Gastrocnemius medialis (tissue), 4 donors: ENCODE data around the gene ZNF263. TPM values are rescaled to one million over a fixed set of nuclear protein-coding genes. Genes with fewer than 3 reads are reported as not detected.
"Not testable (repeated sequence)": the region's sequence is repeated elsewhere in the genome, so short reads cannot be mapped to it uniquely, and the experiment has no call there.

Experiments used
- ATAC-seq, 2 donors: fragments of 150-250 bp; one replicate each; pipeline ENCODE4 v1.9.1; 2016
- DNase-seq, 2 donors: peaks; one replicate each; pipeline ENCODE4 v3.0.0-alpha.2; 2019
- H3K27ac ChIP-seq, 4 donors: fragments of 200-600 bp; sonication (generic); 1 replicate in 1 of 4; 2 replicates in 3 of 4; pipeline ENCODE4 v1.5.1; 2016 to 2018; ENCODE audit warnings: mild to moderate bottlenecking in 2 of 4, moderate library complexity in 1 of 4
- H3K27me3 ChIP-seq, 3 donors: fragments of 200-600 bp; sonication (generic) in 2 of 3; 1 replicate in 1 of 3; 2 replicates in 2 of 3; pipeline versions ENCODE4 v1.5.1 to v1.6.0; 2016 to 2019; ENCODE audit warnings: mild to moderate bottlenecking in 1 of 3, moderate library complexity in 1 of 3
- H3K36me3 ChIP-seq, 2 donors: fragments of 200-600 bp; sonication (generic) in 1 of 2; one replicate each; pipeline ENCODE4 v1.5.1; 2017 to 2018
- H3K4me1 ChIP-seq, 2 donors: fragments of 200-600 bp; sonication (generic) in 1 of 2; one replicate each; pipeline ENCODE4 v1.5.1; 2016 to 2017; ENCODE audit warnings: mild to moderate bottlenecking in 2 of 2
- H3K4me3 ChIP-seq, 4 donors: fragments of 200-600 bp; sonication (generic) in 3 of 4; 1 replicate in 1 of 4; 2 replicates in 3 of 4; pipeline ENCODE4 v1.5.1; 2016 to 2019; ENCODE audit warnings: mild to moderate bottlenecking in 2 of 4
- H3K9me3 ChIP-seq, 3 donors: fragments of 200-600 bp; sonication (generic) in 2 of 3; 1 replicate in 1 of 3; 2 replicates in 2 of 3; pipeline ENCODE4 v1.5.1; 2016 to 2019
- CTCF ChIP-seq, 5 experiments: fragments of 450-650 bp in 3 of 5; fragments of 200-600 bp in 2 of 5; sonication (generic) in 2 of 5; IDR thresholded peaks in 4 of 5; conservative IDR thresholded peaks in 1 of 5; 1 replicate in 4 of 5; 2 replicates in 1 of 5; pipeline ENCODE4 v1.5.1; 2016 to 2019; ENCODE audit warnings: antibody characterized with exemption in 5 of 5, mild to moderate bottlenecking in 3 of 5, moderate library complexity in 3 of 5
- POLR2A ChIP-seq, 2 donors: fragments of 450-650 bp; IDR thresholded peaks; one replicate each; pipeline ENCODE4 v1.6.1; 2017; ENCODE audit warnings: antibody characterized with exemption in 2 of 2, mild to moderate bottlenecking in 2 of 2, moderate library complexity in 2 of 2
- in situ Hi-C, 4 donors: fragments of 200-750 bp; cut with MboI; loops; one replicate each; pipeline versions ENCODE4 v1.15.0 to v1.8.0; 2017; ENCODE audit warnings: low sequenced_read_pairs in 4 of 4
- intact Hi-C: fragments of 100-400 bp; cut with DNase I; formaldehyde crosslinking; loops from one replicate; pipeline ENCODE4 v1.15.1; 2023; ENCODE audit warnings: low total_unique reads
- total RNA-seq, 4 donors: library from RNA; depleted of rRNA; stranded (reverse); fragments of >200 nt; gene quantifications; one replicate each; pipeline versions ENCODE4 v1.1.0 to v1.2.3, GENCODE V29; 2016

The ZNF263 gene
- total RNA-seq, 4 donors from 2014 or later, result 13.5 to 18.5 (median 15.5) TPM

DNA sequence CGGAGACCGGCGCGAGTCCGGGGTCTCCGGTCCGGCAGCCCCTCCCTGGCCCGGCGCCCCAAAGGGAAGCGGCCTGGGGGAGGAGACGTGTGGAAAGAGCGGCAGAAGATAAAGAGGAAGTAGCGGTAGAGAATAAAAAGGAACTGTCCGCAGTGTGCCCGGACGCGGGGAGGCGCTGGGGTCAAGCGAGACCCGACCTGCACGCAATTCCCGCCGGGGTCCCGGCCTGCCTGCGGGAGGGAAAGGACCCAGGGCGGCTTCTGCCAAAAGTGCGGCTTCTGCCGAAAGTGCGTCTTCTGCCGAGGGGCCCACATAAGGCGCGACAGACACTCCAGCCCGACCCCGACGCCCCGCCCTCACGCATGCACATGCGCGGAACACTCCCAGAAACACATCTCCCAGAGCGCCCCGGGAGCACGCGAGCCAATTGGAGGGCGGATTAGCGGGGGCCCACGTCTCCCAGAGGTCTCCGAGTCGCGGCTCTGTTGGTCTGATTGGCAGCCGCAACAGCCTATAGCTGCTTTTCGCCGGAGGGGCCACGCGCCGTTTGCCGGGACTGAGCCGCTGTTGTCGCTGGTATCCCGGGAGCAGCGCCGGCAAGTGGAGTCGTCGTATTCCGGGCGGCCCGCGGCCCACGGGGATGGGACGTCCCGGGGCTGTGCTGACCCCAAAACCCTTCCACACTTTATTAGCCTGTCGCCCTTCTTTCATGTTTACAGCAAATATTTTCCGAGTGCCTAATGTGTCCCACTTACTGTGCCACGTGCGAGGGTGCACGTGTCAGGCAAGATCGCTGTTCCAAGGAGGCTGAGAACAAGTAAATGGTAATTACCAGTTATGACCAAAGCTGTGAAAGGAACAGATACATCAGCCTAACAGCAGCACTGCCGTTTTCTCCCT lies 18.9 kb upstream of the ZNF263 start:
- Histone ChIP-seq H3K9me3 (no peaks in the 10 kb centered on the region), H3K36me3 (peaks cover 0 to 39% of the 10 kb centered on the region in 2 donors), H3K4me3 (peak overlapping the region; percentile 65 to 94 (median 78)), H3K27ac (peak overlapping the region; percentile 92 to 99 (median 94)), H3K4me1 (peaks cover 0 to 5% of the 10 kb centered on the region in 2 donors), H3K27me3 (no peaks in the 10 kb centered on the region)
- in situ Hi-C loops (no loop called here), intact Hi-C loops (loop anchor here (1.0 kb wide), 4 partner anchors 19 to 137 kb away; partner anchors contain the start of genes TIGD7, ZNF174, ZNF200 and ZNF263)
- TF ChIP-seq POLR2A (IDR thresholded peaks at IDR 0.05), result peak; percentile 86 to 90
- peak in 4 of 5 experiments; percentile 23 to 42 (median 34) for TF ChIP-seq CTCF (IDR thresholded peaks at IDR 0.05 in 4 of 5, conservative IDR thresholded peaks at IDR 0.05 in 1 of 5)
- ATAC-seq (peak; percentile 91 to 93), DNase-seq (peak; percentile 93 to 95)

- TF ChIP-seq POLR2A (IDR thresholded peaks at IDR 0.05) (no peak), CTCF (IDR thresholded peaks at IDR 0.05 in 4 of 5, conservative IDR thresholded peaks at IDR 0.05 in 1 of 5) (no peak)
- Histone ChIP-seq H3K4me3 (no peak overlapping the region), H3K9me3 (no peaks in the 10 kb centered on the region), H3K36me3 (peaks cover 0 to 41% of the 10 kb centered on the region in 2 donors), H3K27ac (no peak overlapping the region), H3K4me1 (peaks cover 0 to 5% of the 10 kb centered on the region in 2 donors), H3K27me3 (no peaks in the 10 kb centered on the region)
- in situ Hi-C loops, result no loop called here
- intact Hi-C loops, result no loop called here
- ATAC-seq, result no peak
- DNase-seq, result no peak
Observed at GRCh38 chr16:3266873-3267537, 16.3 kb upstream of the ZNF263 start.

DNA sequence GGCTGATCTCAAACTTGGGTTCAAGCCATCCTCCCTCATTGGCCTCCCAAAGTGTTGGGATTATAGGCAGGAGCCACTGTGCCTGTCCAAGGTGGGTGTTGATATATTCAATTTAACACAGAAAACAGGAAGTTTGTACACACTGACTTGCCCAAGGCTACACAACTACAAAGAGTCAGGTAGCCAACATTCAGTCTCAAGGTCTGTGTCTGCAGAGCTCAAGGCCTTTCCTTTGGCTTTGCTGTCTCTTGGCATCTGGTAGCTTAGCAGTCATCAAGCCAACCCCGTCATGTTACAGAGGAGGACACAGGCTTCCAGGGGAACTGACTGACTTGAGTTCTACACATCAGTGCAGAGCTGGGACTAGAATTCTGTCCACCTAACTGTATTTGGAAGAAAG lies 15.0 kb upstream of the ZNF263 start:
- no peaks in the 10 kb centered on the region for H3K9me3 ChIP-seq
- H3K27ac ChIP-seq, result no peak overlapping the region
- no peak for DNase-seq
- no peak overlapping the region for H3K4me3 ChIP-seq
- ATAC-seq, result no peak
- no peaks in the 10 kb centered on the region for H3K27me3 ChIP-seq
- TF ChIP-seq POLR2A (IDR thresholded peaks at IDR 0.05), result no peak
- no peak for TF ChIP-seq CTCF (IDR thresholded peaks at IDR 0.05 in 4 of 5, conservative IDR thresholded peaks at IDR 0.05 in 1 of 5)
- H3K36me3 ChIP-seq, result peaks cover 0 to 41% of the 10 kb centered on the region in 2 donors
- peaks cover 0 to 5% of the 10 kb centered on the region in 2 donors for H3K4me1 ChIP-seq
- intact Hi-C loops, result no loop called here
- in situ Hi-C loops, result no loop called here

DNA sequence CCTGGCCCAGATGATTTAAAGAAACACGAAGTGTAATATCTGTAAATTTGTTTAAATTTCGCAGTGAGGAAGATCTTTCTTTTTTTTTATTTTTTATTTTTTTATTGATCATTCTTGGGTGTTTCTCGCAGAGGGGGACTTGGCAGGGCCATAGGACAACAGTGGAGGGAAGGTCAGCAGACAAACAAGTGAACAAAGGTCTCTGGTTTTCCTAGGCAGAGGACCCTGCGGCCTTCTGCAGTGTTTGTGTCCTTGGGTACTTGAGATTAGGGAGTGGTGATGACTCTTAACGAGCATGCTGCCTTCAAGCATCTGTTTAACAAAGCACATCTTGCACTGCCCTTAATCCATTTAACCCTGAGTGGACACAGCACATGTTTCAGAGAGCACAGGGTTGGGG lies 12.6 kb upstream of the ZNF263 start:
- ATAC-seq, DNase-seq, H3K4me3 ChIP-seq, H3K4me1 ChIP-seq, in situ Hi-C loops, H3K27me3 ChIP-seq, H3K9me3 ChIP-seq, H3K27ac ChIP-seq, intact Hi-C loops: not testable (repeated sequence)
- peaks cover 0 to 36% of the 10 kb centered on the region in 2 donors for H3K36me3 ChIP-seq

GRCh38 chr16:3271281-3271680 lies 12.0 kb upstream of the ZNF263 start:
- intact Hi-C loops, H3K27ac ChIP-seq, H3K4me3 ChIP-seq, DNase-seq, H3K9me3 ChIP-seq, H3K4me1 ChIP-seq, ATAC-seq, H3K27me3 ChIP-seq, in situ Hi-C loops: not testable (repeated sequence)
- peaks cover 0 to 31% of the 10 kb centered on the region in 2 donors for H3K36me3 ChIP-seq
